ENCODE results near the gene PELI3. TPM values are rescaled to one million over a fixed set of nuclear protein-coding genes. Genes with fewer than 3 reads are reported as not detected.
A peak's percentile ranks its signal among the peaks of the same experiment; 100 is the strongest.
"Not testable (repeated sequence)": the region's sequence is repeated elsewhere in the genome, so short reads cannot be mapped to it uniquely, and the experiment has no call there.

The PELI3 gene
- total RNA-seq, 1 donor from 2014 or later = 7.7 TPM

DNA sequence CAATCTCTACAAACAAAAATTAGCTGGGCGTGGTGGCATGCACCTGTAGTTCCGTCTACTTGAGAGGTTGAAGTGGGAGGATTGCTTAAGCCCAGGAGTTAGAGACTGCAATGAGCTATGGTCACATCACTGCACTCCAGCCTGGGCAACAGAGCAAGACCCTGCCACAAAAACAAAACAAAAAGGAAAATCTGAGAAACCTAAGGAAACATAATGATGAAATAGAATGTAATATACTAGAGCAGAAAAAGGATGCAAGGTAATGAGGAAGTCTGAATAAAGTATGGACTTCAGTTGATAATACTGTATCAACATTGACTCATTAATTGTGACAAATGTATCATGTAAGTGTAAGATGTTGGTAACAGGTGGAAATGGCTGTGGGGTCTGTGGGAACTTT is 37.8 kb upstream of the PELI3 start:
- TF ChIP-seq, protein P1, sequence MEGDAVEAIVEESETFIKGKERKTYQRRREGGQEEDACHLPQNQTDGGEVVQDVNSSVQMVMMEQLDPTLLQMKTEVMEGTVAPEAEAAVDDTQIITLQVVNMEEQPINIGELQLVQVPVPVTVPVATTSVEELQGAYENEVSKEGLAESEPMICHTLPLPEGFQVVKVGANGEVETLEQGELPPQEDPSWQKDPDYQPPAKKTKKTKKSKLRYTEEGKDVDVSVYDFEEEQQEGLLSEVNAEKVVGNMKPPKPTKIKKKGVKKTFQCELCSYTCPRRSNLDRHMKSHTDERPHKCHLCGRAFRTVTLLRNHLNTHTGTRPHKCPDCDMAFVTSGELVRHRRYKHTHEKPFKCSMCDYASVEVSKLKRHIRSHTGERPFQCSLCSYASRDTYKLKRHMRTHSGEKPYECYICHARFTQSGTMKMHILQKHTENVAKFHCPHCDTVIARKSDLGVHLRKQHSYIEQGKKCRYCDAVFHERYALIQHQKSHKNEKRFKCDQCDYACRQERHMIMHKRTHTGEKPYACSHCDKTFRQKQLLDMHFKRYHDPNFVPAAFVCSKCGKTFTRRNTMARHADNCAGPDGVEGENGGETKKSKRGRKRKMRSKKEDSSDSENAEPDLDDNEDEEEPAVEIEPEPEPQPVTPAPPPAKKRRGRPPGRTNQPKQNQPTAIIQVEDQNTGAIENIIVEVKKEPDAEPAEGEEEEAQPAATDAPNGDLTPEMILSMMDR (IDR thresholded peaks at IDR 0.05; ENCODE audit: partially characterized antibody, unreplicated experiment) = no peak
- Mint-ChIP-seq H3K4me3 (ENCODE audit: unreplicated experiment) (peak overlapping the region; percentile 30), H3K4me1 (ENCODE audit: low read depth, unreplicated experiment) (no peaks in the 10 kb centered on the region), H3K27ac (ENCODE audit: unreplicated experiment) (no peak overlapping the region), H3K36me3 (ENCODE audit: unreplicated experiment) (no peaks in the 10 kb centered on the region), H3K9me3 (ENCODE audit: unreplicated experiment) (peaks cover 3% of the 10 kb centered on the region), H3K27me3 (ENCODE audit: unreplicated experiment) (peaks cover 14% of the 10 kb centered on the region)
- no peak for DNase-seq

DNA sequence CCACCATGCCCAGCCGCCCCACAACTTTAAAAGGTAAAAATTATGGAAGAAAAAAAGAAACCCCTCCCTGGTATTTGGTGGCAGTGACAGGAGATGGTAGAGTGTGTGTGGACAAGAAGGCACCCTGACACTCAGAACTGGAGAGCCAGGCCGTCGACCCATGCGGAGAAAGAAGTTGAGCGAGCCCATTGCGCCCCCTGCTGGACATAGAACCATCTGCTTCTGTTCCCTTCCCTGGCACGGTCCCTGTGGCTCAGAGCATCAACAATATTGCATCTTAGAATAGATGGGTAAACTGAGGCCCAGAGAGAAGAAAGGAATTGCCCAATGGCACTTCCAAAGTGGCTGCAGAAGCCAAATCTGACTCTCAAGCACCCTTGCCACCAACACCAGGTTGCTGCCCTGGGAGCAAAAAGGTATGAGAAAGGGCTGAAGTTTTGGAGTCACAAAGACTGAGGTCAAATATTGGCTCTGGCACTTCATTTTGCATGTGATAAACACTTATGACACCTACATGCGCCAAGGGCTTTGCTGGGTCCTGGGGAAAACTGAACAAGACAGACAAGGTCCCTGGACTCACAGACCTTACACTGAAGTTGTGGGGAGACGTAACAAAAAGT is 36.6 kb upstream of the PELI3 start:
- Mint-ChIP-seq H3K4me1 (ENCODE audit: low read depth, unreplicated experiment) (no peaks in the 10 kb centered on the region), H3K4me3 (ENCODE audit: unreplicated experiment) (no peak overlapping the region), H3K9me3 (ENCODE audit: unreplicated experiment) (peaks cover 3% of the 10 kb centered on the region), H3K27me3 (ENCODE audit: unreplicated experiment) (peaks cover 10% of the 10 kb centered on the region), H3K36me3 (ENCODE audit: unreplicated experiment) (no peaks in the 10 kb centered on the region), H3K27ac (ENCODE audit: unreplicated experiment) (no peak overlapping the region)
- peak; percentile 84 for DNase-seq
- TF ChIP-seq, protein P1 (IDR thresholded peaks at IDR 0.05; ENCODE audit: partially characterized antibody, unreplicated experiment) = peak; percentile 96

DNA sequence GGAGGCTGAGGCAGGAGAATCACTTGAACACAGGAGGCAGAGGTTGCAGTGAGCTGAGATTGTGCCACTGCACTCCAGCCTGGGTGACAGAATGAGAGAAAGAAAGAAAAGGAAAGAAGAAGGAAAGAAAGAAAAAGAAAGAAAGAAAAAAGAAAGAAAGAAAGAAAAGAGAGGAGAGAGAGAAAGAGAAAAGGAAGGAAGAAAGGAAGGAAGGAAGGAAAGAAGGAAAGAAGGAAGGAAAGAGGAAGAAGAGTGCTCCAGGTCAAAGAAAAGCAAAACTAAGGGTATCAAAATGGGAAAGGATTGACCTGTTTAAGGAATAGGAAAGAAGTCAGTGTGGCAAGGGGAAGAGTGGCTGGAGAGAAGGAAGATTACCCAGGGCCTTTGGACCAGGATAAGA is 35.4 kb upstream of the PELI3 start:
- not testable (repeated sequence) for H3K4me3 Mint-ChIP-seq (ENCODE audit: unreplicated experiment); H3K9me3 Mint-ChIP-seq (ENCODE audit: unreplicated experiment); H3K27ac Mint-ChIP-seq (ENCODE audit: unreplicated experiment); H3K36me3 Mint-ChIP-seq (ENCODE audit: unreplicated experiment); H3K27me3 Mint-ChIP-seq (ENCODE audit: unreplicated experiment); DNase-seq; H3K4me1 Mint-ChIP-seq (ENCODE audit: low read depth, unreplicated experiment)

DNA sequence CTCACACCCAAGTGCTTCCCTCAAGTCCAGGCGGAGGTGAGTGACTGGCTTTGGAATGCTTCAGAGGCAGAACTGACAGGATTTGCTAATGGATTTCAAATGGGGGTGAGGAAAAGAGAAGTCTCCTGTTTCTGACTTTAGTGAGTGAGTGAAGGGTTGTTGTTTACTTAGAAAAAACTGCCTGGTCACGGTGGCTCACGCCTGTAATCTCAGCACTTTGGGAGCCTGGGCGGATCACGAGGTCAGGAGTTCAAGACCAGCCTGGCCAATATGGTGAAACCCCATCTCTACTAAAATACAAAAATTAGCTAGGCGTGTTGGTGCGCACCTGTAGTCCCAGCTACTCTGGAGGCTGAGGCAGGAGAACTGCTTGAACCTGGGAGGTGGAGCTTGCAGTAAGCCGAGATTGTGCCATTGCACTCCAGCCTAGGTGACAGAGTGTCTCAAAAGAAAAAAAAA is 34.8 kb upstream of the PELI3 start:
- not testable (repeated sequence) for H3K4me1 Mint-ChIP-seq (ENCODE audit: low read depth, unreplicated experiment); H3K27ac Mint-ChIP-seq (ENCODE audit: unreplicated experiment); H3K9me3 Mint-ChIP-seq (ENCODE audit: unreplicated experiment); H3K27me3 Mint-ChIP-seq (ENCODE audit: unreplicated experiment); DNase-seq; H3K36me3 Mint-ChIP-seq (ENCODE audit: unreplicated experiment)
- peak overlapping the region; percentile 35 for H3K4me3 Mint-ChIP-seq (ENCODE audit: unreplicated experiment)

DNA sequence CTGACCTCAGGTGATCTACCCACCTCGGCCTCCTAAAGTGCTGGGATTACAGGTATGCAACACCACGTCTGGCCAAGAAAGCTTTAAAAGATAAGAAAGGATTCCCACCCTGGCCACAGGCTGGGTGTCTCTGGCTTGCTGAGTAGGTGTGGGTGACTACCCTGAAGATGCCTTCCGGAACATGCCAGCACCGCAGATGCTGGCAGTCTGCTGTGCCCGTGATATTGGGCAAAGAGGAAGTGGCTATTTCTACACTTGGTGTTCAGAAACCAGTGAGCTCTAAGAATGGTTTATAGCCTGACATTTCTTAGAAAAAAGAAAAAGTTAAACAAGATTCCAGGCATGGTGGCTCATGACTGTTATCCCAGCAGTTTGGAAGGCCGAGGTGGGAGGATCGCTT is 34.1 kb upstream of the PELI3 start:
- Mint-ChIP-seq H3K4me3 (ENCODE audit: unreplicated experiment) (no peak overlapping the region), H3K27ac (ENCODE audit: unreplicated experiment) (no peak overlapping the region), H3K36me3 (ENCODE audit: unreplicated experiment) (no peaks in the 10 kb centered on the region), H3K27me3 (ENCODE audit: unreplicated experiment) (peaks cover 10% of the 10 kb centered on the region), H3K4me1 (ENCODE audit: low read depth, unreplicated experiment) (no peaks in the 10 kb centered on the region), H3K9me3 (ENCODE audit: unreplicated experiment) (peaks cover 3% of the 10 kb centered on the region)
- DNase-seq = no peak
- TF ChIP-seq, protein P1 (IDR thresholded peaks at IDR 0.05; ENCODE audit: partially characterized antibody, unreplicated experiment) = no peak

DNA sequence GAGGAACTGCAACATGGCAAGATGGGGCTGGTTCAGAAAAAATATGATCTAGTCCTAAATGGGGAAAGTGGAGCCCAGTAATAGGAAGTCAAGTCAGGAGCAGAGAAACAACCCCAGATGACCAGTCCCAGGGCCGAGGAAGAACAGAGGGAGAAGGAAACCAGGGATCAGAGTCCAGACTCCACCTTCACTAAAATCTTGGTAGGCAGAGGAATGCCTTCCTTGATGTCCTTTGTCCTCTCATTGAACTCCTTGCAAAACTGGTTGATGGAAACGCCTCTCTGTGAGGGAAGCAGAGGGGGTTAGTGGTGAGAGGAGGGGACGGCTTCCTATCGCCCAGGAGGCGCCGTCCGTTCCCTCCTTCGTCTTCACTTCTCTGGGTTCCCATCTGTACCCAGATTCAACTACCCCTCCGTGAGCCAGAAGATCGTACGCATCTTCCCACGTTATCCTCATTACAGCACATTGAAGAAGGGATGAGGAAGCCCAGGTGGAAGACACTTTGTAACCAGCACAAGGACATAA is 28.7 kb upstream of the PELI3 start:
- H3K27me3 Mint-ChIP-seq (ENCODE audit: unreplicated experiment) = no peaks in the 10 kb centered on the region
- TF ChIP-seq, protein P1 (IDR thresholded peaks at IDR 0.05; ENCODE audit: partially characterized antibody, unreplicated experiment) = no peak
- peak overlapping the region; percentile 91 for H3K4me3 Mint-ChIP-seq (ENCODE audit: unreplicated experiment)
- H3K27ac Mint-ChIP-seq (ENCODE audit: unreplicated experiment) = peak overlapping the region; percentile 83
- H3K4me1 Mint-ChIP-seq (ENCODE audit: low read depth, unreplicated experiment) = peaks cover 2% of the 10 kb centered on the region
- no peak for DNase-seq
- peaks cover 11% of the 10 kb centered on the region for H3K9me3 Mint-ChIP-seq (ENCODE audit: unreplicated experiment)
- H3K36me3 Mint-ChIP-seq (ENCODE audit: unreplicated experiment) = peaks cover 3% of the 10 kb centered on the region
